ENCODE data around the gene RINL.
A peak's percentile ranks its signal among the peaks of the same experiment; 100 is the strongest.
"Not testable (repeated sequence)": the region's sequence is repeated elsewhere in the genome, so short reads cannot be mapped to it uniquely, and the experiment has no call there.

The RINL gene

GRCh38 chr19:38884691-38885090, 6.6 kb upstream of the RINL start:
- no CpG with 5 or more reads among the region's 3 CpGs for WGBS, 2 donors (ENCODE audit: extremely low coverage in 2 of 2, insufficient read length in 2 of 2, insufficient replicate concordance in 1 of 2)
- not testable (repeated sequence) for H4K8ac ChIP-seq (ENCODE audit: low read depth, low read length); H3K79me1 ChIP-seq (ENCODE audit: low read depth, low read length); H3K9me3 ChIP-seq (replicated peaks in 1 of 2; ENCODE audit: control insufficient read depth in 2 of 2, insufficient read depth in 1 of 2, low read depth in 1 of 2, low read length in 2 of 2); H3K9ac ChIP-seq (ENCODE audit: low read depth, low read length, poor library complexity); H3K4me3 ChIP-seq (ENCODE audit: low read length in 2 of 2); H3K4me2 ChIP-seq (ENCODE audit: insufficient read depth, low read length, poor library complexity, severe bottlenecking); H2BK120ac ChIP-seq (ENCODE audit: low read depth, low read length); H3K23ac ChIP-seq (ENCODE audit: low read depth, low read length, poor library complexity); H2BK12ac ChIP-seq (ENCODE audit: low read length); H3K4ac ChIP-seq (ENCODE audit: low read length); H2BK15ac ChIP-seq (ENCODE audit: low read length); H2AK5ac ChIP-seq (ENCODE audit: low read depth, low read length); H2AFZ ChIP-seq (ENCODE audit: low read length); H3K4me1 ChIP-seq (ENCODE audit: control insufficient read depth in 2 of 2, insufficient read depth in 1 of 2, low read depth in 1 of 2, low read length in 2 of 2); H2BK5ac ChIP-seq (ENCODE audit: low read length); H3K27me3 ChIP-seq (ENCODE audit: control insufficient read depth in 3 of 3, insufficient read depth in 3 of 3, low read depth in 1 of 3, low read length in 3 of 3); H3K14ac ChIP-seq (ENCODE audit: low read length); DNase-seq (ENCODE audit: low spot score); H3K18ac ChIP-seq (ENCODE audit: low read length); H4K91ac ChIP-seq (ENCODE audit: low read depth, low read length, poor library complexity); H3K27ac ChIP-seq (replicated peaks; ENCODE audit: low read length)
- H3K36me3 ChIP-seq (replicated peaks in 1 of 2; ENCODE audit: control insufficient read depth in 2 of 2, insufficient read depth in 2 of 2, low read length in 2 of 2): peaks cover 0 to 13% of the 10 kb centered on the region in 2 donors

DNA sequence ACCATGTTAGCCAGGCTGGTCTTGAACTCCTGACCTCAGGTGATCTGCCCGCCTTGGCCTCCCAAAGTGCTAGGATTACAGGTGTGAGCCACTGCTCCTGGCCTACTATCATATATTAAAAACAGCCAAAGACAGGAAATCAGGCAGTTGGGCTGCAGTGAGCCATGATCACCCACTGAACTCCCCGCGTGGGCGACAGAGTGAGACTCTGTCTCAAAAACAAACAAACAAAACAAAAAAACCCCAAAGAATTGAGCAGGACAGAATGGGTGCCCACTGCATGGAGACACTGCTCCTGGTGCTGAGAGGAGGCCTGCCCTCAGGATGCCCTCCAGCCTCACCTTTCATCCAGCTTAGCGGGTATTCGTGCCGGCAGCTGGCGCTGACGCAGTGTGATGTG, 5.2 kb upstream of the RINL start:
- Histone ChIP-seq H2BK12ac (ENCODE audit: low read length) (no peak overlapping the region), H3K36me3 (replicated peaks in 1 of 2; ENCODE audit: control insufficient read depth in 2 of 2, insufficient read depth in 2 of 2, low read length in 2 of 2) (peaks cover 0 to 1% of the 10 kb centered on the region in 2 donors), H3K4ac (ENCODE audit: low read length) (no peak overlapping the region), H2BK15ac (ENCODE audit: low read length) (no peak overlapping the region), H3K23ac (ENCODE audit: low read depth, low read length, poor library complexity) (peak overlapping the region; percentile 75), H3K27me3 (ENCODE audit: control insufficient read depth in 3 of 3, insufficient read depth in 3 of 3, low read depth in 1 of 3, low read length in 3 of 3) (no peaks in the 10 kb centered on the region), H3K4me3 (ENCODE audit: low read length in 2 of 2) (peak overlapping the region in 1 of 2 donors; percentile 42), H2AK5ac (ENCODE audit: low read depth, low read length) (no peak overlapping the region), H2BK5ac (ENCODE audit: low read length) (no peak overlapping the region), H3K79me1 (ENCODE audit: low read depth, low read length) (no peaks in the 10 kb centered on the region), H3K9me3 (replicated peaks in 1 of 2; ENCODE audit: control insufficient read depth in 2 of 2, insufficient read depth in 1 of 2, low read depth in 1 of 2, low read length in 2 of 2) (no peaks in the 10 kb centered on the region), H3K4me2 (ENCODE audit: insufficient read depth, low read length, poor library complexity, severe bottlenecking) (no peak overlapping the region), H3K14ac (ENCODE audit: low read length) (no peak overlapping the region), H3K4me1 (ENCODE audit: control insufficient read depth in 2 of 2, insufficient read depth in 1 of 2, low read depth in 1 of 2, low read length in 2 of 2) (peaks cover 3 to 5% of the 10 kb centered on the region in 2 donors), H3K18ac (ENCODE audit: low read length) (no peak overlapping the region), H2BK120ac (ENCODE audit: low read depth, low read length) (no peak overlapping the region), H4K8ac (ENCODE audit: low read depth, low read length) (no peak overlapping the region), H2AFZ (ENCODE audit: low read length) (no peak overlapping the region), H3K27ac (replicated peaks; ENCODE audit: low read length) (no peak overlapping the region), H3K9ac (ENCODE audit: low read depth, low read length, poor library complexity) (no peak overlapping the region), H4K91ac (ENCODE audit: low read depth, low read length, poor library complexity) (no peak overlapping the region)
- no peak for DNase-seq (ENCODE audit: low spot score)
- WGBS, 2 donors (ENCODE audit: extremely low coverage in 2 of 2, insufficient read length in 2 of 2, insufficient replicate concordance in 1 of 2): no CpG with 5 or more reads among the region's 9 CpGs

DNA sequence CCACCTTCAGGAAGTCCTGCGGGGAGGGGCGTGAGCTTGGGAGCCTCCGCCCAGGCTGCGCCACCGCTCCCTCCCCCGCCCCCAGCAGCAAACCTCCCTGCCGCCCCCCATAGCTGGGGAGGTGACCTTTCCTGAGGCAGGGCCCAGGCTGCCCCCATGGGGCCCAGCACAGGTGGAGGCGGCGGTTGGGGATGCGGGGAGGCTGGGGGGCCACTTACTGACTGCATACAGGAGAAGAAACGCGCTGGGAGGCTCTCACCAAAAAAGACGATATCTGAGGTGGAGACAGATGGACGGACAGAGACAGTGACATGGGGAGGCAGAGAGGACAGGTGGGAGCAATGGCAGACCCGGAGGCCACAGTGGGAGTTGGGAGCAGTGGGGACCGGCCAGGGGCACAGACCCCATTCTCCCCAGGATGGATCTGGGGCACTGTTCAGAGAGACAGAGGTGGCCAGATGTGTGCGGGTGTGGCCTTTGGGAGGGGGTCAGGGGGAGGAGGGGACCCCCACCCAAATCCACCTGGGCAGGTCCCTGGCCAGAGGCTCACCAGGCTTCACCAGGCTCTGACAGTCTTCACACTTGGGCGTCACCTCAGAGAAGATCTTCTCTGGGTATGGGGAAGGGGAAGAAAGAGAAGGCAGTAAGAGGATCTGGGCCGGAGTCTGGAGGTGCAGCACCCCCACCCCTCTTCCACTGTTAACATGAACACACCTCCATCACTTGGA, 3.0 kb upstream of the RINL start:
- no peak overlapping the region for H2BK120ac ChIP-seq (ENCODE audit: low read depth, low read length)
- H3K27me3 ChIP-seq (ENCODE audit: control insufficient read depth in 3 of 3, insufficient read depth in 3 of 3, low read depth in 1 of 3, low read length in 3 of 3): no peaks in the 10 kb centered on the region
- no peak overlapping the region for H2BK5ac ChIP-seq (ENCODE audit: low read length)
- H3K14ac ChIP-seq (ENCODE audit: low read length): peak overlapping the region; percentile 56
- H3K4me1 ChIP-seq (ENCODE audit: control insufficient read depth in 2 of 2, insufficient read depth in 1 of 2, low read depth in 1 of 2, low read length in 2 of 2): peaks cover 8 to 12% of the 10 kb centered on the region in 2 donors
- no peak overlapping the region for H3K23ac ChIP-seq (ENCODE audit: low read depth, low read length, poor library complexity)
- H4K8ac ChIP-seq (ENCODE audit: low read depth, low read length): no peak overlapping the region
- DNase-seq (ENCODE audit: low spot score): no peak
- H3K4me3 ChIP-seq (ENCODE audit: low read length in 2 of 2): no peak overlapping the region
- H3K4me2 ChIP-seq (ENCODE audit: insufficient read depth, low read length, poor library complexity, severe bottlenecking): no peak overlapping the region
- no peak overlapping the region for H3K4ac ChIP-seq (ENCODE audit: low read length)
- H3K27ac ChIP-seq (replicated peaks; ENCODE audit: low read length): no peak overlapping the region
- H3K18ac ChIP-seq (ENCODE audit: low read length): peak overlapping the region; percentile 76
- no CpG with 5 or more reads among the region's 19 CpGs for whole genome bisulfite sequencing, 2 donors (ENCODE audit: extremely low coverage in 2 of 2, insufficient read length in 2 of 2, insufficient replicate concordance in 1 of 2)
- H4K91ac ChIP-seq (ENCODE audit: low read depth, low read length, poor library complexity): no peak overlapping the region
- peak overlapping the region; percentile 10 for H2BK12ac ChIP-seq (ENCODE audit: low read length)
- H2BK15ac ChIP-seq (ENCODE audit: low read length): no peak overlapping the region
- peak overlapping the region; percentile 61 for H2AK5ac ChIP-seq (ENCODE audit: low read depth, low read length)
- no peaks in the 10 kb centered on the region for H3K36me3 ChIP-seq (replicated peaks in 1 of 2; ENCODE audit: control insufficient read depth in 2 of 2, insufficient read depth in 2 of 2, low read length in 2 of 2)
- H3K79me1 ChIP-seq (ENCODE audit: low read depth, low read length): no peaks in the 10 kb centered on the region
- H3K9me3 ChIP-seq (replicated peaks in 1 of 2; ENCODE audit: control insufficient read depth in 2 of 2, insufficient read depth in 1 of 2, low read depth in 1 of 2, low read length in 2 of 2): no peaks in the 10 kb centered on the region
- H2AFZ ChIP-seq (ENCODE audit: low read length): no peak overlapping the region
- no peak overlapping the region for H3K9ac ChIP-seq (ENCODE audit: low read depth, low read length, poor library complexity)

GRCh38 chr19:38880076-38880881, 2.2 kb upstream of the RINL start:
- Histone ChIP-seq H4K8ac (ENCODE audit: low read depth, low read length) (peak overlapping the region; percentile 3), H2BK12ac (ENCODE audit: low read length) (no peak overlapping the region), H2AK5ac (ENCODE audit: low read depth, low read length) (peak overlapping the region; percentile 56), H2BK5ac (ENCODE audit: low read length) (no peak overlapping the region), H3K36me3 (replicated peaks in 1 of 2; ENCODE audit: control insufficient read depth in 2 of 2, insufficient read depth in 2 of 2, low read length in 2 of 2) (no peaks in the 10 kb centered on the region), H2BK15ac (ENCODE audit: low read length) (no peak overlapping the region), H3K4me3 (ENCODE audit: low read length in 2 of 2) (no peak overlapping the region), H3K4me2 (ENCODE audit: insufficient read depth, low read length, poor library complexity, severe bottlenecking) (no peak overlapping the region), H2BK120ac (ENCODE audit: low read depth, low read length) (no peak overlapping the region), H3K79me1 (ENCODE audit: low read depth, low read length) (no peaks in the 10 kb centered on the region), H3K18ac (ENCODE audit: low read length) (peak overlapping the region; percentile 76), H3K14ac (ENCODE audit: low read length) (peak overlapping the region; percentile 56), H3K4me1 (ENCODE audit: control insufficient read depth in 2 of 2, insufficient read depth in 1 of 2, low read depth in 1 of 2, low read length in 2 of 2) (peaks cover 8 to 13% of the 10 kb centered on the region in 2 donors), H3K4ac (ENCODE audit: low read length) (no peak overlapping the region), H3K27me3 (ENCODE audit: control insufficient read depth in 3 of 3, insufficient read depth in 3 of 3, low read depth in 1 of 3, low read length in 3 of 3) (no peaks in the 10 kb centered on the region), H3K9me3 (replicated peaks in 1 of 2; ENCODE audit: control insufficient read depth in 2 of 2, insufficient read depth in 1 of 2, low read depth in 1 of 2, low read length in 2 of 2) (no peaks in the 10 kb centered on the region), H4K91ac (ENCODE audit: low read depth, low read length, poor library complexity) (no peak overlapping the region), H2AFZ (ENCODE audit: low read length) (peak overlapping the region; percentile 17), H3K23ac (ENCODE audit: low read depth, low read length, poor library complexity) (no peak overlapping the region), H3K9ac (ENCODE audit: low read depth, low read length, poor library complexity) (no peak overlapping the region), H3K27ac (replicated peaks; ENCODE audit: low read length) (no peak overlapping the region)
- WGBS, 2 donors (ENCODE audit: extremely low coverage in 2 of 2, insufficient read length in 2 of 2, insufficient replicate concordance in 1 of 2): no CpG with 5 or more reads among the region's 19 CpGs
- no peak for DNase-seq (ENCODE audit: low spot score)

All from neuronal stem cell (in vitro differentiated cells).